Parathyroid adenoma (tissue), 2 donors: Measurements from ENCODE around the gene MTIF3.

Source experiments
- H2AFZ ChIP-seq: fragments of 300-600 bp; sonication (generic); one replicate; pipeline ENCODE4 v1.7.0; 2017; ENCODE audit warnings: antibody characterized with exemption, mild to moderate bottlenecking
- H3K27ac ChIP-seq: fragments of 300-600 bp; sonication (generic); one replicate; pipeline ENCODE4 v1.7.0; 2017
- H3K27me3 ChIP-seq: fragments of 300-600 bp; sonication (generic); one replicate; pipeline ENCODE4 v1.7.0; 2017; ENCODE audit warnings: low read length; ENCODE audit not compliant: control insufficient read depth, insufficient read depth
- H3K36me3 ChIP-seq: fragments of 300-600 bp; sonication (generic); one replicate; pipeline ENCODE4 v1.7.0; 2017; ENCODE audit warnings: low read length; ENCODE audit not compliant: control insufficient read depth, insufficient read depth
- H3K4me1 ChIP-seq: fragments of 300-600 bp; sonication (generic); one replicate; pipeline ENCODE4 v1.7.0; 2017; ENCODE audit warnings: control low read depth
- H3K4me2 ChIP-seq: fragments of 300-600 bp; sonication (generic); one replicate; pipeline ENCODE4 v1.7.0; 2017; ENCODE audit warnings: low read length
- H3K4me3 ChIP-seq: fragments of 300-600 bp; sonication (generic); one replicate; pipeline ENCODE4 v1.7.0; 2017; ENCODE audit warnings: low read depth, low read length
- H3K79me2 ChIP-seq: fragments of 300-600 bp; sonication (generic); one replicate; pipeline ENCODE4 v1.7.0; 2017; ENCODE audit warnings: control low read depth
- H3K9ac ChIP-seq: fragments of 300-600 bp; sonication (generic); one replicate; pipeline ENCODE4 v1.7.0; 2017; ENCODE audit warnings: mild to moderate bottlenecking
- H3K9me3 ChIP-seq: fragments of 300-600 bp; sonication (generic); one replicate; pipeline ENCODE4 v1.7.0; 2017; ENCODE audit warnings: low read length; ENCODE audit not compliant: control insufficient read depth
- TF ChIP-seq, protein P1 (sequence below): fragments of 300-600 bp; sonication (generic); IDR thresholded peaks from one replicate; pipeline ENCODE4 v1.7.0; 2017; ENCODE audit warnings: antibody characterized with exemption, mild to moderate bottlenecking
- donor health status: primary hyperparathyroidism.

Gene MTIF3

DNA sequence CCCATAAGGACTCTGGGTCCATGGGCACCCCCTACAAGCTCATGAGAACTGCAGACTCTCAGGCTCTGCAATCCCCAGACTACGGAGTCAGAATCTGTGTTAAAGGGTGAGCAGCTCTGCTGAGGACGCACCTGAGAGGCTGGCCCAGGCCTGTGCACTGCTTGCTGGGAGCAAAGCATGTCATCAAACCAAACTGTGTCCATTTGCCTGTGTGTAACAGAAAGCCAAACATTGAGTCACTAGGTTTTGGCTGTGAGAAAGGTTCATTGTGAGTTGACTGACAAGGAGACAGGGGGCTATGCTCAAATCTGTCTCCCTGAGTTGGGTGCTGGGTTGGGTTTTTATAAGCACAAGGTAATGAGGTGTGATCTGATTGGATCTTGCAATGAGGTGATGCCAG is 22.1 kb upstream of the MTIF3 start:
- no peaks in the 10 kb centered on the region for H3K4me1 ChIP-seq
- no peak overlapping the region for H3K4me2 ChIP-seq
- TF ChIP-seq, protein P1, sequence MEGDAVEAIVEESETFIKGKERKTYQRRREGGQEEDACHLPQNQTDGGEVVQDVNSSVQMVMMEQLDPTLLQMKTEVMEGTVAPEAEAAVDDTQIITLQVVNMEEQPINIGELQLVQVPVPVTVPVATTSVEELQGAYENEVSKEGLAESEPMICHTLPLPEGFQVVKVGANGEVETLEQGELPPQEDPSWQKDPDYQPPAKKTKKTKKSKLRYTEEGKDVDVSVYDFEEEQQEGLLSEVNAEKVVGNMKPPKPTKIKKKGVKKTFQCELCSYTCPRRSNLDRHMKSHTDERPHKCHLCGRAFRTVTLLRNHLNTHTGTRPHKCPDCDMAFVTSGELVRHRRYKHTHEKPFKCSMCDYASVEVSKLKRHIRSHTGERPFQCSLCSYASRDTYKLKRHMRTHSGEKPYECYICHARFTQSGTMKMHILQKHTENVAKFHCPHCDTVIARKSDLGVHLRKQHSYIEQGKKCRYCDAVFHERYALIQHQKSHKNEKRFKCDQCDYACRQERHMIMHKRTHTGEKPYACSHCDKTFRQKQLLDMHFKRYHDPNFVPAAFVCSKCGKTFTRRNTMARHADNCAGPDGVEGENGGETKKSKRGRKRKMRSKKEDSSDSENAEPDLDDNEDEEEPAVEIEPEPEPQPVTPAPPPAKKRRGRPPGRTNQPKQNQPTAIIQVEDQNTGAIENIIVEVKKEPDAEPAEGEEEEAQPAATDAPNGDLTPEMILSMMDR = no peak
- no peak overlapping the region for H3K4me3 ChIP-seq
- H3K9ac ChIP-seq = no peak overlapping the region
- no peaks in the 10 kb centered on the region for H3K9me3 ChIP-seq
- H3K36me3 ChIP-seq = no peaks in the 10 kb centered on the region
- H3K79me2 ChIP-seq = no peaks in the 10 kb centered on the region
- H3K27me3 ChIP-seq = no peaks in the 10 kb centered on the region
- no peak overlapping the region for H2AFZ ChIP-seq
- H3K27ac ChIP-seq = no peak overlapping the region

DNA sequence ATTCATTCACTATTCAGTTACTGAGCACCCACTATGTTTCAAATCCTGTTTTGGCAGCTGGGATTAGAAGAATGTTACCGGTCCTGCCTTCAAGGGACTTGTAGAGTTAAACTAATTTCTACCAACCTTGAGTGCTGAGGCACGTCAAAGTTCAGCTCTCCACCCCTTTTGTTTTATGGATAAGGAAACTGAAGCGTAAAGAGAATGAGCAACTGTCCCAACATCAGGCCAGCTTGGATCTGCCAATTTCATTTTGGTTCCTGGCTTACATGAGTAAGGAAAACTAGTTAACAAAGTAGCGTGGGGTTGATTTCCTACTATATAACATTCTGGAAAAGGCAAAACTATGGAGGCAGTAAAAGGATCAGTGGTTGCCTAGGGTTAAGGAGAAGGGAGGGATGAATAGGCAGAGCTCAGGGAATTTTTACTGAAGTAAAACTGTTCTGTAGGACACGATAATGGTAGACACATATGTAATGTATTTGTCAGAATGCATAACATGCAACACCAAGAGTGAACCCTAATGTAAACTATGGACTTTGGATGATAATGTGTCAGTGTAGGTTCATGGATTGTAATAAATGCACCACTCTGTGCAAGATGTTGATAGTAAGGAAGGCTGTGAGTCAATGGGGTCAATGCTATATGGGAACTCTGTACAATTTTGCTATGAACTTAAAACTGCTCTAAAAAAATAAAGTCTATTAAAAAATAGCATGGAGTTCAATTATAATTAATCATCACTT is 19.9 kb upstream of the MTIF3 start:
- no peak overlapping the region for H3K27ac ChIP-seq
- no peaks in the 10 kb centered on the region for H3K27me3 ChIP-seq

DNA sequence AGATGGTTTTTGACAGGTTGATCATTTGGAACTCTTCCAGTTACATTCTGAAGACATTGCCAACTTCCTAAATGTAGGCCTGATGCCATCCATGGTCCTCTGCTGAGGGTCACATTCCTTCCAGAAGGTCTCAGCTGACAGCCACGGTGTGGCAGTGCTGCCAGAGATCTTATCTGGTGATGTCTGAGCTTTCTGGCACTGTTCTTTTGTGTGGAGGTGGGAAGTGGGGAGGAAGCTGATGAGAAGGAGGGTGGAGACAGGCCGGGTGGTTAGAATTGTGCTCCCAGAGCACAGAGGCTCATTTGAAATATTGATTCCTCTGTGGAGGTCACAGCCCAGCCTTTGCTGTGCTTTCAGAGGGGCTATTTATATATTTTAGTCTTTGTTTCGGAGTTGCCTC is 16.1 kb upstream of the MTIF3 start:
- Histone ChIP-seq H3K4me3 (no peak overlapping the region), H3K27ac (peak overlapping the region; percentile 54), H3K36me3 (no peaks in the 10 kb centered on the region), H3K9ac (no peak overlapping the region), H3K4me1 (peaks cover 5% of the 10 kb centered on the region), H3K4me2 (peak overlapping the region; percentile 24), H2AFZ (peak overlapping the region; percentile 62), H3K79me2 (no peaks in the 10 kb centered on the region), H3K27me3 (no peaks in the 10 kb centered on the region), H3K9me3 (no peaks in the 10 kb centered on the region)
- TF ChIP-seq, protein P1 = peak; percentile 7

More for the DNA sequence above, 19.9 kb upstream of the MTIF3 start:
- H3K4me2 ChIP-seq = no peak overlapping the region
- TF ChIP-seq, protein P1 = no peak
- peaks cover 5% of the 10 kb centered on the region for H3K4me1 ChIP-seq
- no peaks in the 10 kb centered on the region for H3K79me2 ChIP-seq
- H3K9ac ChIP-seq = no peak overlapping the region
- no peak overlapping the region for H2AFZ ChIP-seq
- no peaks in the 10 kb centered on the region for H3K9me3 ChIP-seq
- H3K36me3 ChIP-seq = no peaks in the 10 kb centered on the region
- H3K4me3 ChIP-seq = no peak overlapping the region

DNA sequence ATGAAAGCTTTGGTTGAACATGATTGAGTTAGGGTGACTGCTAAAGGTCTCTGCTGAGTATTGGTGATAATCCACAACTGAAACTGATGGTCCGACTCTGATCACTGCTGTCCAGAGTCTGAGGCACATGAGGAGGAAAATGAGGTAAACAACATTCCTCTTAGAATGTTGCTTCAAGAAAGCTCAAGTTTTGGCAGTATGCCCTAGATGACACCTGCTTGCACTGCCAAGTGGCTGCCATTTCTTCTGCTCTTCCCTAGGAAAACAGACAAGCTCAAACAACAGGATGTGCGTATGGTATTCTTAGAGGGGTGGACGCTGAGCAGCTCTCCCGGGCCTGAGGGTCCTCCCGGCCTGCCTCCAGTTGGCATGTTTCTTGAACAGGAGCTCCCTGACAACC is 15.2 kb upstream of the MTIF3 start:
- H3K27ac ChIP-seq = no peak overlapping the region
- H3K4me1 ChIP-seq = peaks cover 5% of the 10 kb centered on the region
- no peak overlapping the region for H3K4me3 ChIP-seq
- no peaks in the 10 kb centered on the region for H3K27me3 ChIP-seq
- no peak overlapping the region for H2AFZ ChIP-seq
- H3K4me2 ChIP-seq = no peak overlapping the region
- H3K36me3 ChIP-seq = no peaks in the 10 kb centered on the region
- no peak overlapping the region for H3K9ac ChIP-seq
- no peaks in the 10 kb centered on the region for H3K9me3 ChIP-seq
- H3K79me2 ChIP-seq = no peaks in the 10 kb centered on the region
- TF ChIP-seq, protein P1 = no peak

DNA sequence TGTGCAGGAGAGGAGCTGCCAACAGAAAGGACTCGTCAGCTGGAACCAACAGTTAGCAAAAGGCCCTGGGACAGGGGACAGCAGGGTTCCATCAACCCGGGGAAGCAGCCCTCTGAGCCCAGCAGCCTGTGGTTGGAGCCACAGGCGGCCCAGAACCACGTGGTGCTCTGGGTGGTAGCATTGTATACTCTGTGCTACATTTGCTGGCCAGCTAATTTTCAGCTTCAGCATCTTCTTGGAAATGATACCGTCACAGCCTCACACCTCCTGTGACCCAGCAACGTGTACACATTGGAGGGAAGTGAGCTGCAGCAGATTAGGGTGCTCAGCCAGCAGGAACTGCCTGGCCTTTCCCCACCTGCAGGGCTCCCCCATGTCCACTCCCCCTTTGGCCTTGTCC is 13.1 kb upstream of the MTIF3 start:
- Histone ChIP-seq H3K36me3 (no peaks in the 10 kb centered on the region), H2AFZ (no peak overlapping the region), H3K4me1 (peaks cover 5% of the 10 kb centered on the region), H3K9ac (no peak overlapping the region), H3K4me2 (no peak overlapping the region), H3K4me3 (no peak overlapping the region), H3K79me2 (no peaks in the 10 kb centered on the region), H3K27ac (no peak overlapping the region), H3K9me3 (no peaks in the 10 kb centered on the region), H3K27me3 (no peaks in the 10 kb centered on the region)
- TF ChIP-seq, protein P1 = no peak
